Measurements from ENCODE around the gene CEP41. TPM values are rescaled to one million over a fixed set of nuclear protein-coding genes. Genes with fewer than 3 reads are reported as not detected.

CEP41 gene
- total RNA-seq, 1 donor from 2014 or later: 16.5 TPM

DNA sequence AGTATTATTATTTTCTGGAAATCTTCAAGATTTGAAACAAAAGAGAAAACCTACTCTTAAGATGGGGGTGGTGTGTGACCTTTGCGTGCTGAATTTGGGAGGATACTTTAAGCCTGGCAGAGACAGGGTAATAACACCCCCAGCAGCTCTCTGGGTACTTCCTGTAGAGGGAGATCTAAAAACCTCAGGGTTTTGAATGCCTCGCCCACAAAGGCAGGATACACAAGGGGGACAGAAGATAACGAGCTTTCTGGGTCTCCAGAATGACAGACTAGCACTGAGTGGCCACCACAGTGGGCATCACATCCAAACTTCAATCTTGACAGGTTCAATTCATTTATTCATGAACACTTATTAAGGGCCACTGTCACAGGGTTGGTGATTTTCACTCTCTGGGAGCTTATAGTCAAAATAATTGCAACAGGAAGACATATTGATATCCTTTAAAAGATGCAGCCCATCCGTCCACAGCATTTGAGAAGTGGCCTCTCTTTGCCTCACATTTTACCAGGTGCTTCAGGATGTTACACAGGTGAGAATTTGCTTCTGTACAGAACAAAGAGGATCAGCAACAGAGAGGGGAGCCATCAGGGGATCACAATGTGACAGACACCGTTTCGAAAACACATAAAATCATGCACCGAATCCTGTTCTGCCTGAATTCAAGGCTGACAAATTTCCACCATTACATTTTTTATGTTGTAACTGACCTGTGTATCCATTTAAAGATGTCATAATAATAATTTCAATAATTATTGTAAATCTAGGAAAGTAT lies 46.2 kb downstream of the CEP41 start:
- H3K4me1 Mint-ChIP-seq: peaks cover 53% of the 10 kb centered on the region
- H3K27me3 ChIP-seq: no peaks in the 10 kb centered on the region
- peaks cover 29% of the 10 kb centered on the region for H3K4me1 ChIP-seq
- TF ChIP-seq EZH2phosphoT487 (IDR thresholded peaks at IDR 0.05) (no peak), EZH2 (IDR thresholded peaks at IDR 0.05) (no peak)
- TF ChIP-seq, protein P1, sequence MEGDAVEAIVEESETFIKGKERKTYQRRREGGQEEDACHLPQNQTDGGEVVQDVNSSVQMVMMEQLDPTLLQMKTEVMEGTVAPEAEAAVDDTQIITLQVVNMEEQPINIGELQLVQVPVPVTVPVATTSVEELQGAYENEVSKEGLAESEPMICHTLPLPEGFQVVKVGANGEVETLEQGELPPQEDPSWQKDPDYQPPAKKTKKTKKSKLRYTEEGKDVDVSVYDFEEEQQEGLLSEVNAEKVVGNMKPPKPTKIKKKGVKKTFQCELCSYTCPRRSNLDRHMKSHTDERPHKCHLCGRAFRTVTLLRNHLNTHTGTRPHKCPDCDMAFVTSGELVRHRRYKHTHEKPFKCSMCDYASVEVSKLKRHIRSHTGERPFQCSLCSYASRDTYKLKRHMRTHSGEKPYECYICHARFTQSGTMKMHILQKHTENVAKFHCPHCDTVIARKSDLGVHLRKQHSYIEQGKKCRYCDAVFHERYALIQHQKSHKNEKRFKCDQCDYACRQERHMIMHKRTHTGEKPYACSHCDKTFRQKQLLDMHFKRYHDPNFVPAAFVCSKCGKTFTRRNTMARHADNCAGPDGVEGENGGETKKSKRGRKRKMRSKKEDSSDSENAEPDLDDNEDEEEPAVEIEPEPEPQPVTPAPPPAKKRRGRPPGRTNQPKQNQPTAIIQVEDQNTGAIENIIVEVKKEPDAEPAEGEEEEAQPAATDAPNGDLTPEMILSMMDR (IDR thresholded peaks at IDR 0.05): no peak
- H3K36me3 ChIP-seq: no peaks in the 10 kb centered on the region
- DNase-seq (ENCODE audit: low spot score): no peak
- no peaks in the 10 kb centered on the region for H3K9me3 Mint-ChIP-seq
- no peaks in the 10 kb centered on the region for H3F3A ChIP-seq (ENCODE audit: low read depth)
- H3K79me2 ChIP-seq (ENCODE audit: low read depth): no peaks in the 10 kb centered on the region
- H3K36me3 Mint-ChIP-seq: peaks cover 21% of the 10 kb centered on the region
- H4K20me1 ChIP-seq (ENCODE audit: low read depth): no peaks in the 10 kb centered on the region
- no peak overlapping the region for H2AFZ ChIP-seq (replicated peaks)
- H3K27ac Mint-ChIP-seq: peak overlapping the region; percentile 44
- H3K4me2 ChIP-seq: peak overlapping the region; percentile 11
- H3K9me3 ChIP-seq (ENCODE audit: low read depth): no peaks in the 10 kb centered on the region
- no peak overlapping the region for H3K9ac ChIP-seq
- no peak overlapping the region for H3K4me3 ChIP-seq
- no peaks in the 10 kb centered on the region for H3K27me3 Mint-ChIP-seq (ENCODE audit: insufficient read depth, low read depth)
- H3K27ac ChIP-seq: no peak overlapping the region
- no peak overlapping the region for H3K4me3 Mint-ChIP-seq

DNA sequence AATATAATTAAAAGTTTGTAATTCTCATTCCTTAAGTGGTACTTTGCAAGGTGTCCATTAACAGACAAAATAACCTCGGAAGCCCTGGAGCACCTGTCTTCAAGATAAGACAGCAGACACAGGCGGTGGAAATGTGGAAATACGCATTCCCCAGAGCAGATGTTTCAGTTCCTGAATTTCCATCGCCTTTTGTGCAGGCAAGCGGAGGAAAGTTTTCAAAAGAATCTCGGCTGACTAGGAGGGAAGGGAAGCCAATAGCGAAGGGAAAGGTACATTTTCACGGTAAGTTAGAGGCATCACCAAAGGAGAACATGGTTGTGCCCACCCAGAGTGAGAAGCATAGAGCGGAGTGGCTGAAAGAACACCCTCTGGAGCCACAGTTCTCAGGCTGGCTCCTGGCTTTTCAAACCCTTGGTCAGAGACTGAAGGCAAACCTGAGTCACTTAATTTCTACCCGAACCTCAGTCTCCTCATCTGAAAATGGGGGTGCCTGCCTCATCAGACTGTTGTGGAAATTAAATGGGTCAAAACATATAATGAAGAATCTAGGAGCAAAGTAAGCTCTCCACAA lies 46.9 kb downstream of the CEP41 start:
- TF ChIP-seq EZH2 (IDR thresholded peaks at IDR 0.05) (no peak), EZH2phosphoT487 (IDR thresholded peaks at IDR 0.05) (no peak)
- TF ChIP-seq, protein P1 (IDR thresholded peaks at IDR 0.05): no peak
- peaks cover 53% of the 10 kb centered on the region for H3K4me1 Mint-ChIP-seq
- no peaks in the 10 kb centered on the region for H3K9me3 ChIP-seq (ENCODE audit: low read depth)
- no peaks in the 10 kb centered on the region for H3K27me3 Mint-ChIP-seq (ENCODE audit: insufficient read depth, low read depth)
- H3F3A ChIP-seq (ENCODE audit: low read depth): no peaks in the 10 kb centered on the region
- no peaks in the 10 kb centered on the region for H4K20me1 ChIP-seq (ENCODE audit: low read depth)
- no peak overlapping the region for H2AFZ ChIP-seq (replicated peaks)
- no peak for DNase-seq (ENCODE audit: low spot score)
- H3K4me3 Mint-ChIP-seq: no peak overlapping the region
- H3K4me3 ChIP-seq: no peak overlapping the region
- H3K27me3 ChIP-seq: no peaks in the 10 kb centered on the region
- peaks cover 2% of the 10 kb centered on the region for H3K9me3 Mint-ChIP-seq
- peak overlapping the region; percentile 11 for H3K4me2 ChIP-seq
- H3K4me1 ChIP-seq: peaks cover 29% of the 10 kb centered on the region
- H3K79me2 ChIP-seq (ENCODE audit: low read depth): no peaks in the 10 kb centered on the region
- H3K27ac ChIP-seq: peak overlapping the region; percentile 10
- H3K9ac ChIP-seq: no peak overlapping the region
- H3K36me3 ChIP-seq: no peaks in the 10 kb centered on the region
- peaks cover 18% of the 10 kb centered on the region for H3K36me3 Mint-ChIP-seq
- H3K27ac Mint-ChIP-seq: peak overlapping the region; percentile 31

DNA sequence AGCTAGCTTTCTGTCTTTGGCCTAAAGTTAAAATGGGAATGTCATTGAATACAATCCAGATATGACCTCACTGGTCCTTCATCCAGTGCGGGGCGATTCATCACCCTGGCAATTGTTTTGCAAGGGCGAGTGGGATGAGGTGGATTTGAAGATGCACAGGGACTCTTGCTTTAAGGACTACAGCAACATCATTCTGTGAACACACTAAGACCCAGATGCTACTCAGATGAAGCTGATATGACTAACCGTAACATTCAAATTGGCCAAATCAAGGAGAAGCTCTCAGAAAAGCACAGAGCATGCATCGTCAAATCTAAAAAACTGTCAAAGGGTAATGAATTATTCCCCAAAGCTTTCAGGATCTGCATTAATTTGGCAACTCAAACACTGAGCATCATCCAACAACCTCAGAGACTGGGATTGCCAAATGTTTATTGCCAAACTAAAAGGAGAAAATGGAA lies 47.7 kb downstream of the CEP41 start:
- Histone ChIP-seq H3F3A (ENCODE audit: low read depth) (no peaks in the 10 kb centered on the region), H3K4me2 (no peak overlapping the region), H3K27me3 (no peaks in the 10 kb centered on the region), H3K9me3 (ENCODE audit: low read depth) (no peaks in the 10 kb centered on the region), H3K36me3 (no peaks in the 10 kb centered on the region), H2AFZ (replicated peaks) (no peak overlapping the region), H3K9ac (no peak overlapping the region), H3K27ac (no peak overlapping the region), H4K20me1 (ENCODE audit: low read depth) (no peaks in the 10 kb centered on the region), H3K79me2 (ENCODE audit: low read depth) (no peaks in the 10 kb centered on the region), H3K4me3 (no peak overlapping the region), H3K4me1 (peaks cover 29% of the 10 kb centered on the region)
- DNase-seq (ENCODE audit: low spot score): no peak
- peaks cover 55% of the 10 kb centered on the region for H3K4me1 Mint-ChIP-seq
- H3K27ac Mint-ChIP-seq: no peak overlapping the region
- peaks cover 6% of the 10 kb centered on the region for H3K9me3 Mint-ChIP-seq
- H3K27me3 Mint-ChIP-seq (ENCODE audit: insufficient read depth, low read depth): no peaks in the 10 kb centered on the region
- H3K4me3 Mint-ChIP-seq: no peak overlapping the region
- TF ChIP-seq, protein P1 (IDR thresholded peaks at IDR 0.05): no peak
- TF ChIP-seq EZH2 (IDR thresholded peaks at IDR 0.05): no peak
- TF ChIP-seq EZH2phosphoT487 (IDR thresholded peaks at IDR 0.05): no peak
- H3K36me3 Mint-ChIP-seq: peaks cover 14% of the 10 kb centered on the region
